GM19240 (cell line): ENCODE measurements around the gene TAF4.
"Not testable (repeated sequence)": the region's sequence is repeated elsewhere in the genome, so short reads cannot be mapped to it uniquely, and the experiment has no call there.

ENCODE experiments used
- DNase-seq: peaks from one replicate; pipeline ENCODE4 v3.0.0; 2011; ENCODE audit warnings: low spot score; ENCODE audit not compliant: insufficient read length

TAF4 gene

GRCh38 chr20:61948586-61949362 is 116.9 kb downstream of the TAF4 start:
- no peak for DNase-seq

- not testable (repeated sequence) for DNase-seq
Observed at GRCh38 chr20:61948056-61948455, 117.6 kb downstream of the TAF4 start.

DNA sequence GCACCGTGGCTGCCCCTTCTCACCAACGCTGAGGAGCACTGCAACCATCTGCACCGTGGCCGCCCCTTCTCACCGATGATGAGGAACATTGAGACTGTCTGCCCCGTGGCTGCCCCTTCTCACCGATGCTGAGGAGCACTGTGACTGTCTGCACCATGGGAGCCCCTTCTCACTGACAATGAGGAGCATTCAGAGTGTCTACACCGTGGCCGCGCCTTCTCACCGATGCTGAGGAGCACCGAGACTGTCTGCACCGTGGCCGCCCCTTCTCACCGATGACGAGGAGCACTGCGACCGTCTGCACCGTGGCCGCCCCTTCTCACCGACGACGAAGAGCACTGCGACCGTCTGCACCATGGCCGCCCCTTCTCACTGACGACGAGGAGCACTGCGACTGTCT is 120.2 kb downstream of the TAF4 start:
- DNase-seq, result not testable (repeated sequence)

- DNase-seq, result not testable (repeated sequence)
Observed at GRCh38 chr20:61944967-61945366, 120.7 kb downstream of the TAF4 start.

DNA sequence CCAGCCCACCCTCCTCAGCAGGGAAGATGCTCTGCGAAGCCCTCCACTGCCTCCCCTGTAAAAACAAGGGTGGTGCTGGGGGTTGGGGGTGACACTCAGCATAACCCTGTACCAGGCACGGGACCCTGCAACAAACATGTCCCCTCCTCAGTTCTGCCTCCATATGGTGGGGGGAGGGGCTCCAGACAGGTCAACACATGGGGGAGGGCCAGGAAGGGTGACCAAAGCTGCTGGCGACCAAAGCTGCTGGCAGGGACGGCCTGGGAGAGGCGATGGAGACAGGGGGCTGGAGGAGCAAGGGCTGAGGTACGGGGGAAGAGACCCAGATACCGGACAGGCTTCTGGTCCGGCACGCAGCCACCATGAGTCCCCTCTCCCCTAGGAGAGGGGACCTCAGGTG is 123.2 kb downstream of the TAF4 start:
- DNase-seq, result no peak

DNA sequence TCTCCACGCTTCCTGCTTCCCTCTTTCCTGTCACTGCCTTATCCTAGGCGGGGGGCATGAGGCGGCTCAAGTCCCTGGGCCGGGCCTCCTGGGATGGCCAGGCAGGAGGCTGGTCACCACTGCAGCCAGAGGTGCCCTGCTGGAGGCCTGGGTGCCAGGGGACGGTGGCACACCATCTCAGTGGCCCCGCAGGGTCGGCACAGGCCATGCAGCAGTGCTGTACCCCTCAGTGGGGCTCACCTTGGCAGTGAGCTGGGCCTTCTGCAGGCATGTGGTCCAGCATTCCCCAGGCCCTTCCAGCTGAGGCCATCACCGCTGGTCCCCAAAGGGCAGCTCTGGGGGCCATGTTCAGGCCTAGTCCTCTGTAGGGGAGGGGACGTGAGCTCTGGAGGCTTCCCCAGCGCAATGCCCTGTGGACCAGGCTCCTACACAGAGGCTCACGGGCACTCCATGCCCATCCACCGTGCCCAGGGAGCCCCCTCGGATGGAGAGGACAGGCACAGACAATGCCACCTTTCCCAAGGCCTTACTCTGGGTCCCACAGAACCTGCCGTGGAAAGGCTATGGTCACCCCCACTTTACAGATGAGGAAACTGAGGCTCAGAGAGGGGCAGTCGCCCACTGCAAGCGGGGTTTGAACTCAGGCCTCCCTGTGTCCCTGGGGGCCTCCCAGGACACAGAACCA is 123.8 kb downstream of the TAF4 start:
- no peak for DNase-seq

GRCh38 chr20:61940976-61941720 is 124.5 kb downstream of the TAF4 start:
- DNase-seq, result no peak

DNA sequence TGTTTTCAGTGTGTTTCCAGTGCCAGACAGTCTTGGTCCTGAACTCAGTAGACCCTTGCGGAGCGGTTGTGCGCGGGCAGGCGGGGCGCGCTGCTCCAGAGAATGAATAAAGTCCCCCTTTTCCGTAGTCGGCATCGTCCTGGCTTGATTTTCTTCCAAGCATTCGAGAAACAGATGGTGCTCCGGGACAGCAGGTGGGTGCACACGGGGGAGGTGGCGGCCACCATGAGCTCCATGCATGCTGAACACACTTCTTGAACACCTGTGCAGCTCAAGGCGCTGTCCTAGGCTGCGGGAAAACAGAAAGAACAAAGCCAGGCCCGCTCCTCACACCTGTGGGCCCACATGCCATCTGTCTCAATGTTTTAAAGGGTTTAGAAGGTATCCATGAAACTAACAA is 125.2 kb downstream of the TAF4 start:
- DNase-seq, result no peak

DNA sequence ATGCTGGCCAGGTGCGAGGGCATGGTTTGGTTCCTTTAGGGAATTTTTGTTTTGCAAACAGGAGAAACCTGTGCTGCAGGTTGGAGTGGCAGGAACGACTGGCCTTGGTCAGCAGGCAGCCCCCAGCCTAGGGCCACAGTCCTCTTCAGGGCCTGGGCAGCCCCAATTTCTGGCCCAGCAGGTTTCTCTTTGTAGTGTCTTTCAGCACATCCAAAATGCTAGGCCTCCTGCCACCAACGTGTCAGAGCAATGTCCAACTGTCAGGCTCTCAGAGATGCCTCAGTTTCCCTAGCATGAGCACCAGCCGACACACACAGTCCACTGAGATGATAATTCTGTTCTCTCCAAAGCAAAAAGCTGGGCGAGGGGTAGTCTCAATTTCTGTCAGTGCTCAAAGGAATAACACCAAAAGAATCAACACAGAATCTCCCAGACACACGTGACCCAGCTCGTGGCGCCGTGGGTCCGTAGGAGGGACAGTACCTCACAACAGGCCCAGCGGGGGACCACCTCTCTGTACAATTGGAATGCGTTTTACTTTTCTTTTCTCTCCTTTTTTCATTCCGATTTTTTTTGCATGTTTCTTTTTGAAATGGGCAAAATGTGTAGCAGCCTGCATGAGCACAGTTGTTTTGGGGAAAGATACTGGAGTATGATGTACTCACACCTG is 125.9 kb downstream of the TAF4 start:
- no peak for DNase-seq

DNA sequence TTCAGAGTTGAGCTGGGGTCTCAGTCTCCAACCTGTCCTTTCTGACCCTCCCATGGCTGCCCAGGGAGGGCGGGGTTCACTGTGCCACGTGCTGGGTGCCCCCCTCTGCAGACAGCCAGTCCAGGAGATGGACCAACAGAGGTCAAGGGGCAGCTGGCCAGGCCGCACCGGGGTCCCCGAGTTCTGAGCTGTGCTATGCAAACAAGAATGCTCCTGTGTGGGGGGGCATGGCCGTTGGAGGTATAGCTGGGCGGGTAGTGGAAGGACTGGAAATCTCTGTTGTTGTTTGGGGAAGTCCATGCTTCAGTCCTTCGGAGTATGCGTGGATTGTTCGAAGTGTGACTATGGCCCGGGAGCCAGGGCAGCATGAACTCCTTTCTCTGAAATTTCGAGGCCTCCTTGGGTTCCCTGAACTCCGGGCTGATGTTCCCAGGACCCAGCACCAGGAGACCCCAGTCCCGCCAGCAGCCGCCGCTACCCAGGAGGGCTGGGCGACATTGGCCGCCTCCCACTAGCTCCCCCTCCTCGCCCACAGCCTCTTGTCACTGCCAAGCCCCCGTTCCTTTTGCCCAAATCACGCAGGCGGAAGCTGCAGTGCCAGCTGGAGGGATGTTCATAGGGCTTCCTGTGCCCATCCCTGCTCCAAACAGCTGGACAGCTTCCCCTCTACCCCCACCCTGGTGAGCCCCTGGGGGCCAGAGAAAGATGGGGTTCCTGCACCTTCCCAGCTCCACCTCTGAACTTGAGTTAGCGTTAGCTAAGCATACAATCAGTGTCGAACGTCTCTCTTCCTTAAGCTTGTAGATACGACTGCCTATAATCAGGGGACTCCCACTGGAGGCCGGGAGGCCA is 126.6 kb downstream of the TAF4 start:
- no peak for DNase-seq

DNA sequence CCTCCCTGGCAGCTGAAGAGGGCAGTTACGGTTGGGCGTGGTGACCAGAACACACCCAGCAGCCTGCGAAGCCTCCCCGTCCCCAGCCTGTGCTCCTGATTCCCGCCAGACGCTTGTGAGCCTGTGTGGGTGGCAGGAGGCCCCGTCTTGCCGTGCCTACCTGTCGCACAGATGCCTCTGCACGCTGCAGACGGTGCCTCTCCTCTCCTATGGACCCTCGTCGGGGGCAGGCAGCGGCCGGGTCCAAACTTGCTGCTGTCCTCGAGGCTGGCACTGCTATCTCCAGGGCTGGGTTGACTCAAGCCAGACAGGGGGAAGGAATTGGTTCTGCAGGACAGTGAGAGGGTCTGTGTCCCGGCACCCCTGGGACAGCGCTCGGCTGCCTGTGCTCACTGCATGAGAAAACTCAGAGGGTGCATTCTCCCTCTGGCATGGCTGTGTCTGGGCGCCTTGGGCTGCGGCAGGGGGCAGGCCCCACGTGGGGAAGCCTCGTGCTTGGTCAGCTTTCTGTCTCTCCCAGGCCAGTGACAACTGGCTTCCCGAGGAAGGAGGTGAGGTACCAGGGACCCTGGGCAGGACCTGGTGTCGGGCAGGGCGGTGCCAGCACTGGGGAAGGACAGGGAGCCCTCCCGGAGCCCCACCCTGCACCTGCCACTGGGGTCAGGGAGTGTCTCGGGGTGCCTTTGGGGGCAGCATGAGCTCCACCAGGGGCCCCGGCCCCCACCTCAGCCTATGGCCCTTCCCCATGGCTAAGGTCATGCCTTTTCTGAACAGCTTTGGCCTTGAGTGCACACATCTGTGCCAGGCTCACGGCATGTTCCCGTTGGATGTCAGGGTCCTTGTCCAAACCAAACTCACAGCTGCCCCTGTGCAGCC is 127.5 kb downstream of the TAF4 start:
- DNase-seq, result no peak

- no peak for DNase-seq
Observed at GRCh38 chr20:61937146-61937962, 128.3 kb downstream of the TAF4 start.

GRCh38 chr20:61936701-61937131 is 129.0 kb downstream of the TAF4 start:
- no peak for DNase-seq

- no peak for DNase-seq
Observed at GRCh38 chr20:61935926-61936700, 129.6 kb downstream of the TAF4 start.

- DNase-seq, result no peak
Observed at GRCh38 chr20:61934716-61935530, 130.8 kb downstream of the TAF4 start.

DNA sequence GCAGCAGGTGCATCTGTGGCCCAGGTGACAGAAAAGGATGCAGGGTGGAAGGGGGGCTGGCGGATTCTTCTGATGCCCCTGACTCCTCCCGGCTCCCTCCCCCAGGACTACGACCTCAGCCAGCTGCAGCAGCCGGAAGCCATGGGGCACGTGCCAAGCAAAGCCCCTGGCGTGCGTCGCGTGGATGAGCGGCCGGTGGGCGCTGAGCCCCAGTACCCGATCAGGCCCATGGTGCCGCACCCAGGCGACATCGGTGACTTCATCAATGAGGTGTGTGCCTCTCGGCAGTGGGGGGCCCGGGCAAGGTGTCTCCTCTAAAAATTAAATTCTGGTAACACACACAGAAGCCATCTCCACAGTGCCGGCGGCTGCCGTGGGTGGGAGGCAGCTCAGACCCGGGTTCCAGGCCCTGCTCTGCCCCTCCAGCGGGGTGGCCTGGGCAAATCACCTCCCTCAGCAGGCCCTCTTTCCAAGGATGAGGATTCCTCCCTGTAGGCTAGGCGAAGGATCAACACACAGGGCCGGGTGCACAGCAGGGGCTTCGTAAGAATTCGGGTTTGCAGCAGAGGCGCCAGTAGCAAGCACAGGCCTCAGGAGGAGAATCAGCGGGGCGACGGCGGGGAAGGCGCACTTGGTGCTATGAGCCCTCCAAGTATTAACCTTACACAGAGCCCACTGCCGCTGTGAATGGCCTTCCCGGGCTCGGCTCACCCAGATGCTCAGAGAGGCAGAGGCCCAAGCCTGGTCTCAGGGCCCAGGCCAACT is 131.5 kb downstream of the TAF4 start:
- no peak for DNase-seq
